Common myeloid progenitor, CD34-positive (primary cell): ENCODE results near the gene FHIT.

Experiments used
- CTCF ChIA-PET: fragments of 350-600 bp; sonication (Branson Sonifier 250); formaldehyde crosslinking; loops from one replicate; lab custom pipeline; 2021; ENCODE audit warnings: antibody characterized with exemption; lab: Charles Lee
- POLR2A ChIA-PET: fragments of 350-600 bp; sonication (Branson Sonifier 250); formaldehyde crosslinking; loops from one replicate; lab custom pipeline; 2021; ENCODE audit warnings: antibody characterized with exemption; lab: Charles Lee
- DNase-seq, 3 donors: peaks; one replicate each; pipeline versions ENCODE4 v3.0.0 to v3.0.0-alpha.2; 2013
- H3K27ac ChIP-seq, 2 experiments: 1 replicate in 1 of 2; 2 replicates in 1 of 2; pipeline ENCODE4 v1.7.0; 2013; ENCODE audit warnings: inconsistent platforms in 2 of 2, low read length in 2 of 2, mild to moderate bottlenecking in 2 of 2, low read depth in 1 of 2, moderate library complexity in 1 of 2; ENCODE audit not compliant: severe bottlenecking in 2 of 2, insufficient read depth in 1 of 2, poor library complexity in 1 of 2
- H3K27me3 ChIP-seq, 5 experiments: replicated peaks in 2 of 5; 1 replicate in 3 of 5; 2 replicates in 2 of 5; pipeline versions ENCODE4 v1.6.1 to v1.7.0; 2013; ENCODE audit warnings: low read length in 4 of 5, mild to moderate bottlenecking in 2 of 5, moderate library complexity in 2 of 5, inconsistent platforms in 1 of 5; ENCODE audit not compliant: insufficient read depth in 5 of 5, control insufficient read depth in 4 of 5
- H3K36me3 ChIP-seq, 4 experiments: 1 replicate in 2 of 4; 2 replicates in 2 of 4; pipeline versions ENCODE4 v1.6.1 to v1.7.0; 2013; ENCODE audit warnings: low read length in 3 of 4, control low read depth in 1 of 4, mild to moderate bottlenecking in 1 of 4; ENCODE audit not compliant: control insufficient read depth in 4 of 4, insufficient read depth in 4 of 4
- H3K4me1 ChIP-seq, 4 experiments: 1 replicate in 3 of 4; 2 replicates in 1 of 4; pipeline versions ENCODE4 v1.6.1 to v1.7.1; 2013; ENCODE audit warnings: low read length in 3 of 4, mild to moderate bottlenecking in 3 of 4, control low read depth in 1 of 4, inconsistent platforms in 1 of 4, moderate library complexity in 1 of 4; ENCODE audit not compliant: control insufficient read depth in 4 of 4, insufficient read depth in 4 of 4; ENCODE audit errors: control extremely low read depth in 1 of 4
- H3K4me3 ChIP-seq, 7 experiments: 1 replicate in 4 of 7; 2 replicates in 3 of 7; pipeline versions ENCODE4 v1.5.1 to v1.7.0; 2013; ENCODE audit warnings: mild to moderate bottlenecking in 7 of 7, low read length in 6 of 7, moderate library complexity in 6 of 7, inconsistent platforms in 2 of 7, low read depth in 2 of 7, control low read depth in 1 of 7; ENCODE audit not compliant: insufficient read depth in 4 of 7, control insufficient read depth in 1 of 7; ENCODE audit errors: extremely low read depth in 1 of 7
- H3K9me3 ChIP-seq, 5 experiments: 1 replicate in 4 of 5; 2 replicates in 1 of 5; pipeline versions ENCODE4 v1.6.1 to v1.7.1; 2013; ENCODE audit warnings: low read length in 4 of 5, mild to moderate bottlenecking in 2 of 5, inconsistent platforms in 1 of 5, low read depth in 1 of 5, moderate library complexity in 1 of 5; ENCODE audit not compliant: control insufficient read depth in 4 of 5, insufficient read depth in 2 of 5; ENCODE audit errors: control extremely low read depth in 1 of 5
- WGBS: methylation state at CpG from one replicate; pipeline ENCODE4 v1.1.5; 2013; ENCODE audit not compliant: insufficient coverage; 5-methylcytosine and 5-hydroxymethylcytosine counted together

FHIT gene

DNA sequence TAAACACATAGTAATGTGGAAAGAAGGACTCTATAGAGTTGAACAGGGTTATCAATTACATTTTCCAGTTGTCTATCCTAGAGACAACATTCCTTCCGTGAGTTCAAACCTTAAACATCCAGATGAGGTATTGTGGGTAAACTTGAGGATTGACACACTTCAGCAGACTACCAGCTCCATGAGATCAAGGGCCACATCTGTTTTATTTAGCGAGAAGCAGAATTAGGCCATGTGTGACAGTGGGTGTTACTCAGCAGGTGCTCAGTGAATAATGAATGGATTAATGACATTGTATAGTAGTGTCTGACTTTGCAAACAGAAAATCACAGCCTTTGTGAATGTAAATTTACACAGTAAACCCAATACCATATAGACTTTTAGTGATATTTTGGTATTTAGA is 1260.3 kb downstream of the FHIT start:
- peaks cover 0 to 13% (median 6%) of the 10 kb centered on the region in 4 experiments for H3K4me1 ChIP-seq
- no peaks in the 10 kb centered on the region for H3K9me3 ChIP-seq
- WGBS = 80% methylated on average over 1 of the region's 2 CpGs
- no peak for DNase-seq
- H3K27ac ChIP-seq = no peak overlapping the region
- no peaks in the 10 kb centered on the region for H3K27me3 ChIP-seq
- no peaks in the 10 kb centered on the region for H3K36me3 ChIP-seq
- ChIA-PET CTCF (no interaction called here), POLR2A (no interaction called here)
- no peak overlapping the region for H3K4me3 ChIP-seq

- ChIA-PET POLR2A (no interaction called here), CTCF (no interaction called here)
- Histone ChIP-seq H3K27ac (no peak overlapping the region), H3K4me3 (no peak overlapping the region), H3K27me3 (no peaks in the 10 kb centered on the region), H3K9me3 (peaks cover 0 to 6% (median 0%) of the 10 kb centered on the region in 5 experiments), H3K36me3 (no peaks in the 10 kb centered on the region), H3K4me1 (peaks cover 5 to 10% (median 7%) of the 10 kb centered on the region in 4 experiments)
- WGBS = no CpG with 5 or more reads among the region's 3 CpGs
- DNase-seq = no peak
These were observed 1268.7 kb downstream of the FHIT start for GRCh38 chr3:59982510-59982909.

DNA sequence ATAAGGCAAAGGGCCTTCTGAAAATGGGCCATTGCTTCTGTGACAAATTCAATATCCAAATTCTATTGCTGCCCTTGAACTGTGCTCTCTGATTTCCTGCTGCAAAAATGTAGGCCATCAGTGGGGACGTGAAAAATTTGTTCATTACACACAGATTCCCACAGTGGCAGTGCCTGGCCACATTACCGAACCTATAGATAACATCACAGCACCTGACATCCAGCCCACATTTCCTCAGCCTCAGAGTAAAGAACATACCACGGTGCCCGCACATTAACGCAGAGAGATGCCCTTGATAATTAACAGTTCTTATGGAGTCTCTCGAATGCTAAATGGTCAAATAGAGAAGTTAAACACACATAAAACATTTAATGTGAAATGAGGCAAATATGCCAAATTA is 1269.9 kb downstream of the FHIT start:
- Histone ChIP-seq H3K27ac (no peak overlapping the region), H3K4me3 (no peak overlapping the region), H3K36me3 (no peaks in the 10 kb centered on the region), H3K4me1 (peaks cover 5 to 10% (median 7%) of the 10 kb centered on the region in 4 experiments), H3K9me3 (peaks cover 0 to 6% (median 0%) of the 10 kb centered on the region in 5 experiments), H3K27me3 (no peaks in the 10 kb centered on the region)
- peak in 1 of 3 donors; percentile 13 for DNase-seq
- WGBS = 50% methylated on average over 1 of the region's 6 CpGs
- ChIA-PET POLR2A (no interaction called here), CTCF (no interaction called here)

GRCh38 chr3:59980576-59980975 is 1270.7 kb downstream of the FHIT start:
- peaks cover 0 to 6% (median 0%) of the 10 kb centered on the region in 5 experiments for H3K9me3 ChIP-seq
- no CpG with 5 or more reads among the region's 2 CpGs for WGBS
- CTCF ChIA-PET = no interaction called here
- H3K4me1 ChIP-seq = peaks cover 2 to 5% (median 3%) of the 10 kb centered on the region in 4 experiments
- H3K27me3 ChIP-seq = no peaks in the 10 kb centered on the region
- H3K27ac ChIP-seq = no peak overlapping the region
- no peak for DNase-seq
- no peaks in the 10 kb centered on the region for H3K36me3 ChIP-seq
- POLR2A ChIA-PET = no interaction called here
- no peak overlapping the region for H3K4me3 ChIP-seq

GRCh38 chr3:59979542-59979941 is 1271.7 kb downstream of the FHIT start:
- CTCF ChIA-PET = no interaction called here
- H3K4me3 ChIP-seq = no peak overlapping the region
- WGBS = 97% methylated on average over 4 of the region's 6 CpGs
- peaks cover 0 to 5% (median 0%) of the 10 kb centered on the region in 4 experiments for H3K4me1 ChIP-seq
- H3K9me3 ChIP-seq = peaks cover 0 to 2% (median 0%) of the 10 kb centered on the region in 5 experiments
- H3K27ac ChIP-seq = no peak overlapping the region
- no peak for DNase-seq
- H3K27me3 ChIP-seq = no peaks in the 10 kb centered on the region
- H3K36me3 ChIP-seq = no peaks in the 10 kb centered on the region
- POLR2A ChIA-PET = no interaction called here

DNA sequence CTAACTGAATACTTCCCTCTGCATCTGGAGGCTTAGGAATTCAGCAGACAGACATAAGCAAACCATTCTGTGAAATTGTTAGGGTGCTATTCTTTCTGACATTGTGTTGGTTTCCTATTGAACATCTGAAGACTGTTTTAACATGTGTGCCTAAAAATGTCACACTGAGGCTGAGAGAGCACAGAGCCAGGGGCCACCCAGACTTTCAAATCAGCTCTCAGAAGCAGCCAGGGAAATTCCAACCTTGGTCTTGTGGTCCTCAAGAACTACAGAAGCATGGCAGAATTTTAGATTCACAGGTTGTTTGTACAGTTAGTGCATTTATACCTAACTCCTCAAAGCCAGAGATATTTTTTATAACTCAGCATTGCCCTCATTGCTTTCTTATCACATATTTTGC is 1272.3 kb downstream of the FHIT start:
- no peaks in the 10 kb centered on the region for H3K27me3 ChIP-seq
- H3K4me3 ChIP-seq = no peak overlapping the region
- no peaks in the 10 kb centered on the region for H3K36me3 ChIP-seq
- ChIA-PET CTCF (no interaction called here), POLR2A (interaction anchor here (0.6 kb wide), 1 partner anchor 753 kb away, joined by 3 read pairs; no protein-coding TSS in a partner anchor)
- peaks cover 0 to 5% (median 0%) of the 10 kb centered on the region in 4 experiments for H3K4me1 ChIP-seq
- H3K9me3 ChIP-seq = peaks cover 0 to 1% (median 0%) of the 10 kb centered on the region in 5 experiments
- no peak overlapping the region for H3K27ac ChIP-seq
- no peak for DNase-seq

DNA sequence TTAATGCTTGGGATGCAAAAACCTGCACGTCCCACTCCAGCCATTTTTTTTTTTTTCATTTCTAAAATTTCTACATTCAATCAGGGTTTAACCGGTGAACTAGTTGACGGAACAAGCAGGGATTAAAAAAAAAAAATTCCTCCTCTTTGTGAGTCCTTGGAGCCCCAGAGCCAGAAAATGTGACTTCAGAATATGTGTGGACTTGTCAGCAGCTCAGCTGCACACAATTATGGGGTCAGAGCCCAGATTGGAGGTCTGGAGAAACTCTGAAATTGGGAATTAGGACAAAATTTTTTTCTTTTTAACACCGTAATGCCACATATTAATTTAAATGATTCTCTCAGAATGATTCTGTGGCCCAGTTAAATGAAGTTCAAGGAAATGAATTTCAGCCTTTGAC is 1280.5 kb downstream of the FHIT start:
- ChIA-PET POLR2A (no interaction called here), CTCF (no interaction called here)
- H3K4me1 ChIP-seq = no peaks in the 10 kb centered on the region
- no peaks in the 10 kb centered on the region for H3K36me3 ChIP-seq
- H3K27ac ChIP-seq = no peak overlapping the region
- no peaks in the 10 kb centered on the region for H3K27me3 ChIP-seq
- H3K9me3 ChIP-seq = peaks cover 0 to 4% (median 0%) of the 10 kb centered on the region in 5 experiments
- H3K4me3 ChIP-seq = no peak overlapping the region
- 92% methylated on average over 4 of the region's 4 CpGs for WGBS
- DNase-seq = no peak
